HG03097 (cell line): Measurements from ENCODE around the gene TBX21.
"Not testable (repeated sequence)": the region's sequence is repeated elsewhere in the genome, so short reads cannot be mapped to it uniquely, and the experiment has no call there.

ENCODE experiments used
- ATAC-seq: cut with Tn5 transposase; IDR thresholded peaks from one replicate; pipeline ENCODE4 v1.9.1; 2021; ENCODE audit not compliant: unreplicated experiment, low FRiP score

TBX21 gene

GRCh38 chr17:47729476-47729875 is 3.6 kb upstream of the TBX21 start:
- no peak for ATAC-seq

- no peak for ATAC-seq
These were observed 2.4 kb upstream of the TBX21 start for GRCh38 chr17:47730681-47731080.

- no peak for ATAC-seq
These were observed 1.6 kb upstream of the TBX21 start for GRCh38 chr17:47731396-47731795.

GRCh38 chr17:47732399-47733046 is 513 bp upstream of the TBX21 start:
- no peak for ATAC-seq

GRCh38 chr17:47733674-47734410 is 806 bp downstream of the TBX21 start:
- ATAC-seq, result peak; percentile 28

GRCh38 chr17:47735139-47735464 is 2.1 kb downstream of the TBX21 start:
- ATAC-seq, result no peak

- no peak for ATAC-seq
These were observed 2.5 kb downstream of the TBX21 start for GRCh38 chr17:47735536-47736011.

- no peak for ATAC-seq
These were observed 3.8 kb downstream of the TBX21 start for GRCh38 chr17:47736501-47737495.

GRCh38 chr17:47738178-47738577 is 5.1 kb downstream of the TBX21 start:
- ATAC-seq, result no peak

- no peak for ATAC-seq
These were observed 6.1 kb downstream of the TBX21 start for GRCh38 chr17:47739150-47739549.

- not testable (repeated sequence) for ATAC-seq
These were observed 6.9 kb downstream of the TBX21 start for GRCh38 chr17:47739945-47740344.

GRCh38 chr17:47741109-47741792 is 8.2 kb downstream of the TBX21 start:
- ATAC-seq, result no peak

- no peak for ATAC-seq
These were observed 8.7 kb downstream of the TBX21 start for GRCh38 chr17:47741793-47742145.

- ATAC-seq, result no peak
These were observed 9.5 kb downstream of the TBX21 start for GRCh38 chr17:47742319-47743181.

GRCh38 chr17:47744168-47745036 is 11.4 kb downstream of the TBX21 start:
- no peak for ATAC-seq

GRCh38 chr17:47745037-47745380 is 12.0 kb downstream of the TBX21 start:
- no peak for ATAC-seq

GRCh38 chr17:47751471-47751870 is 18.4 kb downstream of the TBX21 start:
- no peak for ATAC-seq

- no peak for ATAC-seq
These were observed 24.4 kb downstream of the TBX21 start for GRCh38 chr17:47757386-47757785.
